Stimulated activated CD8-positive, alpha-beta memory T cell treated with anti-CD3 and anti-CD28 coated beads, Interleukin-12 subunit alpha, Interleukin-12 subunit beta, amount 100 ng/mL, for 4 hours (primary cell): Measurements from ENCODE around the gene ALDH4A1.
"Not testable (repeated sequence)": the region's sequence is repeated elsewhere in the genome, so short reads cannot be mapped to it uniquely, and the experiment has no call there.

Experiments used
- DNase-seq: peaks from one replicate; pipeline ENCODE4 v3.0.0-alpha.2; 2020; ENCODE audit warnings: low read depth

The ALDH4A1 gene

GRCh38 chr1:18877282-18877681 is 25.1 kb downstream of the ALDH4A1 start:
- DNase-seq, result no peak

GRCh38 chr1:18876210-18876609 is 26.1 kb downstream of the ALDH4A1 start:
- no peak for DNase-seq

GRCh38 chr1:18875796-18876128 is 26.6 kb downstream of the ALDH4A1 start:
- DNase-seq, result no peak

GRCh38 chr1:18875107-18875795 is 27.1 kb downstream of the ALDH4A1 start:
- DNase-seq, result peak; percentile 30

- DNase-seq, result no peak
Measured at GRCh38 chr1:18874600-18874999, 27.8 kb downstream of the ALDH4A1 start.

GRCh38 chr1:18874036-18874435 is 28.3 kb downstream of the ALDH4A1 start:
- no peak for DNase-seq

- DNase-seq, result no peak
Measured at GRCh38 chr1:18872071-18872611, 30.2 kb downstream of the ALDH4A1 start.

- no peak for DNase-seq
Measured at GRCh38 chr1:18871401-18872070, 30.8 kb downstream of the ALDH4A1 start.

GRCh38 chr1:18870957-18871356 is 31.4 kb downstream of the ALDH4A1 start:
- no peak for DNase-seq

GRCh38 chr1:18870595-18870865 is 31.8 kb downstream of the ALDH4A1 start:
- not testable (repeated sequence) for DNase-seq

- no peak for DNase-seq
Measured at GRCh38 chr1:18869847-18870594, 32.3 kb downstream of the ALDH4A1 start.

GRCh38 chr1:18868801-18869424 is 33.4 kb downstream of the ALDH4A1 start:
- no peak for DNase-seq

- no peak for DNase-seq
Measured at GRCh38 chr1:18868354-18868753, 34.0 kb downstream of the ALDH4A1 start.

GRCh38 chr1:18866846-18867245 is 35.5 kb downstream of the ALDH4A1 start:
- no peak for DNase-seq

GRCh38 chr1:18866314-18866713 is 36.0 kb downstream of the ALDH4A1 start:
- DNase-seq, result no peak

GRCh38 chr1:18865176-18865575 is 37.2 kb downstream of the ALDH4A1 start:
- DNase-seq, result no peak

GRCh38 chr1:18861590-18861989 is 40.8 kb downstream of the ALDH4A1 start:
- DNase-seq, result no peak

- no peak for DNase-seq
Measured at GRCh38 chr1:18861082-18861481, 41.3 kb downstream of the ALDH4A1 start.

GRCh38 chr1:18859560-18859959 is 42.8 kb downstream of the ALDH4A1 start, which contains the start of gene TAS1R2:
TSS of gene TAS1R2 (minus strand) at chr1:18859660. CDS start at chr1:18859660, 0 bp downstream.
- DNase-seq, result no peak

GRCh38 chr1:18858070-18858688 is 44.2 kb downstream of the ALDH4A1 start:
- no peak for DNase-seq

GRCh38 chr1:18856435-18856834 is 45.9 kb downstream of the ALDH4A1 start:
- no peak for DNase-seq

GRCh38 chr1:18855573-18855972 is 46.8 kb downstream of the ALDH4A1 start:
- DNase-seq, result no peak
